ENCODE results near the gene DNAJC5. TPM values are rescaled to one million over a fixed set of nuclear protein-coding genes. Genes with fewer than 3 reads are reported as not detected.

Gene DNAJC5
- total RNA-seq, 2 donors from 2014 or later: 32.9 to 44.2 TPM

- no peaks in the 10 kb centered on the region for H3K9me3 ChIP-seq
- H3K27me3 ChIP-seq: peaks cover 0 to 27% of the 10 kb centered on the region in 2 donors
- peak overlapping the region in 2 of 4 donors; percentile 23 to 36 for H3K27ac ChIP-seq
- intact Hi-C loops (cut with DNase I): loop anchor here (10.0 kb wide), 1 partner anchor 324 kb away; the partner anchor contains the start of gene PTK6
- peaks cover 0 to 2% of the 10 kb centered on the region in 2 donors for H3K36me3 ChIP-seq (replicated peaks in 1 of 2; ENCODE audit: insufficient read depth in 1 of 2, low read depth in 2 of 2)
- peak in 1 of 3 donors; percentile 9 for TF ChIP-seq POLR2A (IDR thresholded peaks at IDR 0.05)
- TF ChIP-seq, protein P1, sequence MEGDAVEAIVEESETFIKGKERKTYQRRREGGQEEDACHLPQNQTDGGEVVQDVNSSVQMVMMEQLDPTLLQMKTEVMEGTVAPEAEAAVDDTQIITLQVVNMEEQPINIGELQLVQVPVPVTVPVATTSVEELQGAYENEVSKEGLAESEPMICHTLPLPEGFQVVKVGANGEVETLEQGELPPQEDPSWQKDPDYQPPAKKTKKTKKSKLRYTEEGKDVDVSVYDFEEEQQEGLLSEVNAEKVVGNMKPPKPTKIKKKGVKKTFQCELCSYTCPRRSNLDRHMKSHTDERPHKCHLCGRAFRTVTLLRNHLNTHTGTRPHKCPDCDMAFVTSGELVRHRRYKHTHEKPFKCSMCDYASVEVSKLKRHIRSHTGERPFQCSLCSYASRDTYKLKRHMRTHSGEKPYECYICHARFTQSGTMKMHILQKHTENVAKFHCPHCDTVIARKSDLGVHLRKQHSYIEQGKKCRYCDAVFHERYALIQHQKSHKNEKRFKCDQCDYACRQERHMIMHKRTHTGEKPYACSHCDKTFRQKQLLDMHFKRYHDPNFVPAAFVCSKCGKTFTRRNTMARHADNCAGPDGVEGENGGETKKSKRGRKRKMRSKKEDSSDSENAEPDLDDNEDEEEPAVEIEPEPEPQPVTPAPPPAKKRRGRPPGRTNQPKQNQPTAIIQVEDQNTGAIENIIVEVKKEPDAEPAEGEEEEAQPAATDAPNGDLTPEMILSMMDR (IDR thresholded peaks at IDR 0.05): no peak
- peaks cover 31% of the 10 kb centered on the region for H3K4me1 ChIP-seq
- no peak for DNase-seq
- no peak overlapping the region for H3K4me3 ChIP-seq
- ATAC-seq: peak; percentile 10
- WGBS, 2 donors: 0 to 7% methylated on average over 1 to 11 of the region's 12 CpGs
Observed at GRCh38 chr20:63858393-63859165, 36.3 kb upstream of the DNAJC5 start.

- intact Hi-C loops (cut with DNase I): loop anchor here (10.0 kb wide), 1 partner anchor 324 kb away; the partner anchor contains the start of gene PTK6
- H3K4me3 ChIP-seq: no peak overlapping the region
- peaks cover 34% of the 10 kb centered on the region for H3K4me1 ChIP-seq
- peak overlapping the region in 2 of 4 donors; percentile 23 to 36 for H3K27ac ChIP-seq
- no peak for ATAC-seq
- no peak for TF ChIP-seq POLR2A (IDR thresholded peaks at IDR 0.05)
- TF ChIP-seq, protein P1 (IDR thresholded peaks at IDR 0.05): no peak
- 36 to 78% methylated on average over 1 to 7 of the region's 7 CpGs for WGBS, 2 donors
- no peak for DNase-seq
- H3K9me3 ChIP-seq: no peaks in the 10 kb centered on the region
- peaks cover 0 to 2% of the 10 kb centered on the region in 2 donors for H3K36me3 ChIP-seq (replicated peaks in 1 of 2; ENCODE audit: insufficient read depth in 1 of 2, low read depth in 2 of 2)
- peaks cover 0 to 27% of the 10 kb centered on the region in 2 donors for H3K27me3 ChIP-seq
Observed at GRCh38 chr20:63859166-63859699, 35.7 kb upstream of the DNAJC5 start.

GRCh38 chr20:63860325-63861051 lies 34.4 kb upstream of the DNAJC5 start:
- H3K36me3 ChIP-seq (replicated peaks in 1 of 2; ENCODE audit: insufficient read depth in 1 of 2, low read depth in 2 of 2): peaks cover 0 to 2% of the 10 kb centered on the region in 2 donors
- peak in 1 of 4 donors; percentile 45 for DNase-seq
- no peak overlapping the region for H3K4me3 ChIP-seq
- TF ChIP-seq POLR2A (IDR thresholded peaks at IDR 0.05): no peak
- TF ChIP-seq, protein P1 (IDR thresholded peaks at IDR 0.05): no peak
- intact Hi-C loops (cut with DNase I): no loop called here
- no peak for ATAC-seq
- 72 to 74% methylated on average over 15 to 17 of the region's 17 CpGs for WGBS, 2 donors
- H3K9me3 ChIP-seq: no peaks in the 10 kb centered on the region
- H3K27me3 ChIP-seq: peaks cover 0 to 20% of the 10 kb centered on the region in 2 donors
- no peak overlapping the region for H3K27ac ChIP-seq
- peaks cover 26% of the 10 kb centered on the region for H3K4me1 ChIP-seq

DNA sequence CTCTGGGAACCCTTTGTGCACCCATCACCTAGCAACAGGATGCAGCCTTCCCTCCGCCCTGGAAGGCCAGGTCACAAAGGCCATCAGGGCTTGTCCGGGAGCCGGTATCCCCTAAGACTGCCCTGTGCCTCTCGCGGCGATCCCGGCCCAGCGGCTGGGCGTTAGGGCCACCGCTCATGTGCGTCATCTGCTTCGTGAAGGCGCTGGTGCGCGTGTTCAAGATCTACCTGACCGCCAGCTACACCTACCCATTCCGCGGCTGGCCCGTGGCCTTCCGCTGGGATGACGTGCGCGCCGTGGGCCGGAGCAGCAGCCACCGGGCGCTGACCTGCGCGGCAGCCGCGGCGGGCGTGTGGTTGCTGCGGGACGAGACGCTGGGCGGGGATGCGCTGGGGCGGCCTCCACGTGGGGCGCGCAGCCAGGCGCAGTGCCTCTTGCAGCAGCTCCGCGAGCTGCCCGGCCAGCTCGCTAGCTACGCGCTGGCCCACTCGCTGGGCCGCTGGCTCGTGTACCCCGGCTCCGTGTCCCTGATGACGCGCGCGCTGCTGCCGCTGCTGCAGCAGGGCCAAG lies 33.5 kb upstream of the DNAJC5 start, which contains the start of gene ABHD16B:
Gene ABHD16B (plus strand): TSS at position 134 of the 570 bp plus-strand sequence. CDS start 43 bp downstream, at position 177.
- no peak within 1 kb of the TSS for H3K4me3 ChIP-seq
- H3K36me3 ChIP-seq (replicated peaks in 1 of 2; ENCODE audit: insufficient read depth in 1 of 2, low read depth in 2 of 2): peaks cover 0 to 2% of the 10 kb centered on the region in 2 donors
- intact Hi-C loops (cut with DNase I): no loop called here
- H3K9me3 ChIP-seq: no peaks in the 10 kb centered on the region
- TF ChIP-seq POLR2A (IDR thresholded peaks at IDR 0.05): no peak
- TF ChIP-seq, protein P1 (IDR thresholded peaks at IDR 0.05): no peak
- H3K27me3 ChIP-seq: peaks cover 0 to 10% of the 10 kb centered on the region in 2 donors
- no peak for ATAC-seq
- WGBS, 2 donors: 97 to 100% methylated on average over 3 to 50 of the region's 59 CpGs
- DNase-seq: no peak
- peaks cover 31% of the 10 kb centered on the region for H3K4me1 ChIP-seq
- no peak within 1 kb of the TSS for H3K27ac ChIP-seq

Data from body of pancreas (tissue), 4 donors.